NT2/D1 (cell line): ENCODE results near the gene DNAJB1.
A peak's percentile ranks its signal among the peaks of the same experiment; 100 is the strongest.

Experiments
- DNase-seq: peaks from one replicate; pipeline ENCODE4 v3.0.0-alpha.2; 2011; ENCODE audit warnings: low read depth, low spot score
- H3K27me3 ChIP-seq: 2 replicates; pipeline ENCODE4 v1.6.0; 2011; ENCODE audit warnings: mild to moderate bottlenecking; ENCODE audit not compliant: insufficient read length, insufficient read depth
- H3K36me3 ChIP-seq: 2 replicates; pipeline ENCODE4 v1.6.1; 2011; ENCODE audit warnings: mild to moderate bottlenecking, low read length, mixed read lengths; ENCODE audit not compliant: insufficient read depth, insufficient read length
- H3K4me1 ChIP-seq: 2 replicates; pipeline ENCODE4 v1.5.1; 2011; ENCODE audit not compliant: insufficient read depth, insufficient read length
- H3K4me3 ChIP-seq: 2 replicates; pipeline ENCODE4 v1.5.1; 2011; ENCODE audit warnings: low read depth; ENCODE audit not compliant: insufficient read length
- H3K9ac ChIP-seq: 2 replicates; pipeline ENCODE4 v1.6.0; 2011; ENCODE audit warnings: low read depth; ENCODE audit not compliant: insufficient read length
- H3K9me3 ChIP-seq: 2 replicates; pipeline ENCODE4 v1.5.1; 2011; ENCODE audit warnings: mild to moderate bottlenecking, low read length; ENCODE audit not compliant: insufficient read depth
- SUZ12 ChIP-seq: IDR thresholded peaks from 2 replicates; pipeline ENCODE4 v1.6.1; 2011; ENCODE audit not compliant: insufficient read length, insufficient read depth; ENCODE audit errors: extremely low read depth
- YY1 ChIP-seq: IDR thresholded peaks from 2 replicates; pipeline ENCODE4 v1.6.1; 2011; ENCODE audit not compliant: insufficient read length, insufficient read depth
- ZNF274 ChIP-seq: IDR thresholded peaks from 2 replicates; pipeline ENCODE4 v1.6.1; 2011; ENCODE audit warnings: mild to moderate bottlenecking, low read depth, low read length

The DNAJB1 gene

DNA sequence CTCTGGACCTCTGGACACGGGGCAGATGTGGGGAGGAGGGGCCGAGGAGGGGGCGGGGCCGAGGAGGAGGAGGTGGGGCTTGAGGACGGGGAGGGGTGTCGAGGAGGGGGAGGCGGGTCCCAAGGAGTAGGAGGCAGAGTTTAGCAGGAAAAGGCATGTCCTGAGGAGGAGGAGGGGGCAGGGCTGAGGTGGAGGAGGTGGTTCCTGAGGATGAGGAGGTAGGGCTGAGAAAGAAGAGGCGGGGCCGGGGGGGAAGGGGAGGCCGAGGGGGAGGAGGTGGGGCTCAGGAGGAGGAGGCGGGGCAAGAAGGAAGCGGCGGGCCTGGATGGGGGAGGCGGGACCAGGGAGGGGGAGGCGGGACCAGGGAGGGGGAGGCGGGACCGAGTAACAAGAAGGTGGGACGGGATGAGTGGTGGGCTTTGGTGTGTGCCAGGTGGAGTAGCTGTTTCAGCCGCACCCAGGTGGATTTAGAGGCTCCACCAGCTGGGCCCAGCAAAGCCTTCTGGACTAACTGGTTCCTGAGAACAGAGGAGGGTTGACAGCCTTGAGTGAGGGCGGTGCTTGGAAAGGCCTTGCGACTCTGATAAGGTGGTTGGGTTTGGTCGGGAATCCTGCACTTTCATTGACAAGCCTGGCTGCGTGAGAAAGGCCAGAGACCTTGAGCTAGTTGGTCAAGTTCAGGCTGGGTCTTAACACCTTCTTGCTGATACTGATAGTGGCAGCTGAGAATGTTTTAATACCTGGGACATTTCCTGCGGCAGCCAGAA, 18.9 kb upstream of the DNAJB1 start:
- no peaks in the 10 kb centered on the region for H3K9me3 ChIP-seq
- H3K27me3 ChIP-seq = no peaks in the 10 kb centered on the region
- peaks cover 12% of the 10 kb centered on the region for H3K36me3 ChIP-seq
- peak; percentile 92 for DNase-seq
- peak overlapping the region; percentile 51 for H3K9ac ChIP-seq
- no peak overlapping the region for H3K4me3 ChIP-seq
- TF ChIP-seq YY1 = no peak
- no peak for TF ChIP-seq SUZ12
- TF ChIP-seq ZNF274 = no peak
- H3K4me1 ChIP-seq = peaks cover 12% of the 10 kb centered on the region

DNA sequence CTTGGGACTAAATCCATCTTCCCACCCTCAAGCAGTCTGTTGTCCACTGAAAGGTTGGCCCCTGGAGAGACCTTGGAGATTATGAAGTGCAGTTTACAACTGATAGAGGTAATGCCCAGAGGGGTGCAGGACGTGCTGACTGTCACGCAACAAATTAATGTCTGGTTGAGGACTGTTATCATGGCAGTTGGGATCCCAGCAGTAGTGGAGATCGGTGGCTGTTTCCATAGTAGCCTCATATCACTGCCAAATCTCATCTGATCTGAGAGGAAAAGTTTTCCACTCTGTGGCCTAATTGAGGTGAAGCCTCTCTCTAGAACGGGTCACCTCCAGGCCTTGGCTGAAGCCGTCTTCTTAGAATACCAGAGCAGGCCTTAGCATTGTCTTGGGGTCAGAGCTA, 15.3 kb upstream of the DNAJB1 start:
- Histone ChIP-seq H3K9ac (no peak overlapping the region), H3K27me3 (no peaks in the 10 kb centered on the region), H3K4me3 (no peak overlapping the region), H3K9me3 (no peaks in the 10 kb centered on the region), H3K36me3 (peaks cover 9% of the 10 kb centered on the region), H3K4me1 (peaks cover 14% of the 10 kb centered on the region)
- TF ChIP-seq SUZ12 = no peak
- DNase-seq = no peak

DNA sequence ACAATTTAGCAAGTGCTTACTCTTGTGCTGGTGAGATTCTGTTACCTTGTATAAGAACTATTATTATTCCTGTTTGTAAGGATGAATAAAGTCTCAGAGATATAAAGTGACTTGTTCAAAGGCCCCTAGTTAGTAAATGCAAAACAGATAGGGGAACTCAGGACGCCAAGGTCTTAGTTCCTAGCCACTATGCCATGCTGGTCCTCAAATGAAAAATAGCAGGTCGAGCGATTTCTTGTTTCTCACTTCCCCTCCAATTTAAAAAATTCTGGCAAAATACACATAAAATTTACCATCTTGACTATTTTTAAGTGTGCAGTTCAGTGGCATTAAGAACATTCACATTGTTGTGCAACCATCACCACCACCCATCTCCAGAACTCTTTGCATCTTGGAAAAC, 12.3 kb upstream of the DNAJB1 start:
- DNase-seq = no peak
- Histone ChIP-seq H3K4me3 (peak overlapping the region; percentile 83), H3K4me1 (peaks cover 8% of the 10 kb centered on the region), H3K9ac (peak overlapping the region; percentile 96), H3K27me3 (no peaks in the 10 kb centered on the region), H3K9me3 (no peaks in the 10 kb centered on the region), H3K36me3 (peaks cover 6% of the 10 kb centered on the region)
- no peak for TF ChIP-seq SUZ12
- TF ChIP-seq YY1 = no peak
- TF ChIP-seq ZNF274 = no peak

DNA sequence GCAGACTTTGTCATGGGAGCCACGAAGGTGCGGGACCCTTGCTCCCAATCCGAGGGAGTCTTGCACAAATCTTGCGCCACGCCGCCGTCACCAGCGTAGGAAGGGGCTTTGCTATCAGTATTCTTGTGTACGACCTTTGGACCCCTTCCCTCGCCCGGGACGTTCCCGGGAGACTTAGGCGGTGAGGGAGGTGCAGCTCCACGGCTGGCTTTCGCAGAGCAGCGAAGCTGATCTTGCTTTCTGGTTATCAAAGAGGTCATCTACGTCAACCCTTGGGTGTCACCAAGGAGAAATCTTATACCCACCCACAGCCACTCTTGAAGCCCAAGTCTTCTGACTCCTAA, 11.8 kb upstream of the DNAJB1 start:
- peak overlapping the region; percentile 96 for H3K9ac ChIP-seq
- no peak for DNase-seq
- TF ChIP-seq YY1 (no peak), ZNF274 (no peak), SUZ12 (no peak)
- H3K27me3 ChIP-seq = no peaks in the 10 kb centered on the region
- peaks cover 8% of the 10 kb centered on the region for H3K4me1 ChIP-seq
- peaks cover 6% of the 10 kb centered on the region for H3K36me3 ChIP-seq
- H3K4me3 ChIP-seq = peak overlapping the region; percentile 83
- no peaks in the 10 kb centered on the region for H3K9me3 ChIP-seq

DNA sequence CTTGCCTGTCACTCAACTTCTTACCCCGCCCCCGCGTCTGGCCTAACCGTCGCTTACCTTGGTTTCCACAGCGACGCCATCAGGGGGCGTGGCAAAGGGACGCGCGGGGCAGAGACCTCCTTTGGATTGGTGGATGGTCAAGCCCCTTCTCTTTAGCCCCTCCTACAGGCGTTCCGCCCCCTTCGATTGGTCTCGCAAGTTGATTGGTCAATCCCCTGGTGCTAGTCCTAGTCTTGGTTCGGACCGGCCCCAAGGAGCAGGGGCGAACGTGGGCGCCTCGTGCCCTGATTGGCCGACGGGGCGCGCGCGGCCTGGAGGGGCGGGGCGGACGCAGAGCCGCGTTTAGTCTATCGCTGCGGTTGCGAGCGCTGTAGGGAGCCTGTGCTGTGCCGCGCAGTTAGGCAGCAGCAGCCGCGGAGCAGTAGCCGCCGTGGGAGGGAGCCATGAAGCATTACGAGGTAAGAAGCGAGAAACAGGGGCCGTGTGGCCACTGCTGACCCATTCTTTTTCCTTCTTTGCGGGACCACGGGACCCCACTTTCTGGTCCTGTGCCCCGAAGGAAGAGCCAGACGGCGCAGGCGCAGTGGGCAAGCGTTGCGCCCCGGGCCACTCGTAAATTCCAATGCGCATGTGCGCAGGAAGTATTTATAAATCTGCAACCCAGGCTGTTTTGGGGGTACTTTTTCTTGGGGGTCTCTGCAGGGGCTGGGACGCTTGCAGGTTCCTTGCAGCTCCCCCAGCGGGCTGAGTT, 11.2 kb upstream of the DNAJB1 start, which contains the start of gene TECR:
Gene TECR, plus strand, starts transcription at position 341 of the 751 bp plus-strand sequence. Its CDS starts 103 bp downstream, at position 444.
- Histone ChIP-seq H3K9me3 (no peaks in the 10 kb centered on the region), H3K36me3 (peaks cover under 1% of the 10 kb centered on the region), H3K4me1 (peaks cover 5% of the 10 kb centered on the region), H3K4me3 (peak within 1 kb of the TSS; percentile 83), H3K9ac (peak within 1 kb of the TSS; percentile 96), H3K27me3 (no peaks in the 10 kb centered on the region)
- TF ChIP-seq SUZ12 (no peak), ZNF274 (no peak), YY1 (no peak)
- peak; percentile 100 for DNase-seq

DNA sequence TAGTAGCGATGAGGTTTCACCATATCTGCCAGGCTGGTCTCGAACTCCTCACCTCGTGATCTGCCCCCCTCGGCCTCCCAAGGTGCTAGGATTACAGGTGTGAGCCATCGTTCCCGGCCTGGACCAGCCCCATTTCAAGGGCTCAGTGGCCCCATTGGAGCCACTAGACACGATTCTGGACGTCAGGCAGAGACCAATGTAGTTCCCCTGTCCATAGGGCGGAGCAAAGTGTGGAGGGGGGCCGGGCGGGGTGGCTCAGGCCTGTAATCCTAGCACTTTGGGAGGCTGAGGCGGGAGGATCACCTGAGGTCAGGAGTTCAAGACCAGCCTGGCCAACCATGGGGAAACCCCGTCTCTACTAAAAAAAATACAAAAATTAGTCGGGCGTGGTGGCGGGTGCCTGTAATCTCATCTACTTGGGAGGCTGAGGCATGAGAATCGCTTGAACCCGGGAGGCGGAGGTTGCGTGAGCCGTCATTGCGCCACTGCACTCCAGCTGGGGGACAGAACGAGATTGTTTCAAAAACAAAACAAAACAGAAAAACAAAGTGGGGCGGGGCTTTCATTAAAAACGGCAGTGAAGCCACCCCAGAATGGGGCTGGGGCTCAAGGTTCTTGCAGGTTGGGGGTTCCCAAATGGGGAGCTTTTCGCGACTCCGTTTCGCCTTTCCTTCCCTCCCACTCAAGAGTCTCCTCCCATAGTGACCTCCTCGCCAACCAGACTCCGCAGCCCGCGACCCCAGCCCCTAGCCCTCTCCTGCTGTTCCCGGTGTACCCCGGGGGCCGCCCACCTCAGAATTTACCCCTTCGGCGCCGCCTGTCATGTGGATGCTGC, 10.4 kb upstream of the DNAJB1 start:
- Histone ChIP-seq H3K4me3 (peak overlapping the region; percentile 23), H3K4me1 (peaks cover 5% of the 10 kb centered on the region), H3K9ac (peak overlapping the region; percentile 62), H3K36me3 (no peaks in the 10 kb centered on the region), H3K27me3 (no peaks in the 10 kb centered on the region), H3K9me3 (no peaks in the 10 kb centered on the region)
- no peak for DNase-seq
- TF ChIP-seq YY1 = no peak

DNA sequence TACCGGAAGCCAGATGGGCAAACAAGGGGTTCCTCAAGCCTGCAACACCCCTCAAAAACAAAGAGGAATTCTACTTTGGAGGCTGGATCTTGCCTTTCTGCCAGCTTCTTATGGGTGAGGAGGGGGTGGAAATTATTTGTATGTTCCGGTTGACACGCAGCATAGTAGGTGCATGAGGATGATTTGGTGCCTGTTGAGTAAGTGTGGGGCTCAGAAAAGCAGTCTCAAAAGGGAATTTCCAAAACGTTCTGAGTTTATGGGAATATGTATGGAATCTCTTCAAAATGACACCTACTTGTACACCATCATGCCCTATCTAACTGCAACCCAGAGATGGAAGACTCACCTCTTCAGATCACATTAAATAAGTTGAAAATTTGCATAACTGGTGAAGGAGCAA, 8.2 kb upstream of the DNAJB1 start:
- Histone ChIP-seq H3K9ac (no peak overlapping the region), H3K36me3 (no peaks in the 10 kb centered on the region), H3K4me3 (no peak overlapping the region), H3K9me3 (no peaks in the 10 kb centered on the region), H3K27me3 (no peaks in the 10 kb centered on the region), H3K4me1 (peaks cover 3% of the 10 kb centered on the region)
- no peak for TF ChIP-seq SUZ12
- no peak for DNase-seq
